GM23248 (cell line): ENCODE measurements around the gene ADAMTS7.

ENCODE experiments used
- EZH2 ChIP-seq: fragments of 200-600 bp; sonication (generic); IDR thresholded peaks from 2 replicates; pipeline ENCODE4 v1.6.1; 2018; ENCODE audit warnings: antibody characterized with exemption, mild to moderate bottlenecking; ENCODE audit not compliant: insufficient read depth, poor library complexity, severe bottlenecking
- EZH2phosphoT487 ChIP-seq: fragments of 200-600 bp; sonication (generic); IDR thresholded peaks from 2 replicates; pipeline ENCODE4 v1.6.1; 2018; ENCODE audit warnings: antibody characterized with exemption, moderate library complexity, mild to moderate bottlenecking, low read depth; ENCODE audit not compliant: insufficient read depth

DNA sequence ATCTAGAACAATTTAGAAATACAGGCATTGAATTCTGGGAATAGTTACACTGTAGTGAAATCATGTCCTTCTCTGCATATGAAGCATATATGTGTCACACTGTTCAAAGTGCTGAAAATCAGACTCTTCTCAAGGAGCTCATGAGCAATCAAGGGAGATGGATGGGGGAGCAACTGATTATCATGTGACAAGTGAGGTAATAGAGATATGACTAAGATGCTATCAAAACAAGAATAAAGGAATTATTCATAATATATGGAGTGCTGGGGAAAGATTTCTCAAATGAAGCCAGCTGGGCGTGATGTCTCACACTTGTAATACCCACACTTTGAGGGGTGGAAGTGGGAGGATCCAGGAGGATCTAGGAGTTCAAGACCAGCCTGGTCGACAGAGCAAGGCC is 95.3 kb downstream of the ADAMTS7 start:
- TF ChIP-seq EZH2 (no peak), EZH2phosphoT487 (no peak)
